ENCODE measurements around the gene MEGF10.

MEGF10 gene

GRCh38 chr5:127411381-127411780 is 120.8 kb downstream of the MEGF10 start:
- no peak for DNase-seq (ENCODE audit: low spot score)

GRCh38 chr5:127412698-127413097 is 122.1 kb downstream of the MEGF10 start:
- DNase-seq (ENCODE audit: low spot score) = no peak

- DNase-seq (ENCODE audit: low spot score) = no peak
These were observed 124.4 kb downstream of the MEGF10 start for GRCh38 chr5:127415034-127415433.

GRCh38 chr5:127416906-127417305 is 126.3 kb downstream of the MEGF10 start:
- DNase-seq (ENCODE audit: low spot score) = no peak

- no peak for DNase-seq (ENCODE audit: low spot score)
These were observed 126.9 kb downstream of the MEGF10 start for GRCh38 chr5:127417528-127417927.

GRCh38 chr5:127418367-127418766 is 127.8 kb downstream of the MEGF10 start:
- no peak for DNase-seq (ENCODE audit: low spot score)

- DNase-seq (ENCODE audit: low spot score) = no peak
These were observed 128.5 kb downstream of the MEGF10 start for GRCh38 chr5:127418974-127419682.

GRCh38 chr5:127419683-127420257 is 129.2 kb downstream of the MEGF10 start:
- no peak for DNase-seq (ENCODE audit: low spot score)

- DNase-seq (ENCODE audit: low spot score) = no peak
These were observed 130.2 kb downstream of the MEGF10 start for GRCh38 chr5:127420758-127421157.

GRCh38 chr5:127421471-127421870 is 130.9 kb downstream of the MEGF10 start:
- no peak for DNase-seq (ENCODE audit: low spot score)

GRCh38 chr5:127423173-127423798 is 132.7 kb downstream of the MEGF10 start:
- no peak for DNase-seq (ENCODE audit: low spot score)

- no peak for DNase-seq (ENCODE audit: low spot score)
These were observed 134.4 kb downstream of the MEGF10 start for GRCh38 chr5:127425037-127425436.

GRCh38 chr5:127425868-127426267 is 135.3 kb downstream of the MEGF10 start:
- no peak for DNase-seq (ENCODE audit: low spot score)

GRCh38 chr5:127426661-127427060 is 136.1 kb downstream of the MEGF10 start:
- DNase-seq (ENCODE audit: low spot score) = no peak

GRCh38 chr5:127428276-127428675 is 137.7 kb downstream of the MEGF10 start:
- no peak for DNase-seq (ENCODE audit: low spot score)

GRCh38 chr5:127428748-127429147 is 138.2 kb downstream of the MEGF10 start:
- no peak for DNase-seq (ENCODE audit: low spot score)

- DNase-seq (ENCODE audit: low spot score) = no peak
These were observed 139.3 kb downstream of the MEGF10 start for GRCh38 chr5:127429928-127430327.

- DNase-seq (ENCODE audit: low spot score) = no peak
These were observed 140.0 kb downstream of the MEGF10 start for GRCh38 chr5:127430627-127431026.

- DNase-seq (ENCODE audit: low spot score) = no peak
These were observed 141.5 kb downstream of the MEGF10 start for GRCh38 chr5:127431977-127432585.

- no peak for DNase-seq (ENCODE audit: low spot score)
These were observed 142.9 kb downstream of the MEGF10 start for GRCh38 chr5:127433526-127433925.

- DNase-seq (ENCODE audit: low spot score) = no peak
These were observed 144.0 kb downstream of the MEGF10 start for GRCh38 chr5:127434588-127434987.

GRCh38 chr5:127435821-127436220 is 145.2 kb downstream of the MEGF10 start:
- no peak for DNase-seq (ENCODE audit: low spot score)

GRCh38 chr5:127439644-127440043 is 149.0 kb downstream of the MEGF10 start:
- DNase-seq (ENCODE audit: low spot score) = no peak
